HG02973 (cell line): ENCODE measurements around the gene WDR18.
A peak's percentile ranks its signal among the peaks of the same experiment; 100 is the strongest.

ENCODE experiments used
- ATAC-seq: cut with Tn5 transposase; IDR thresholded peaks from one replicate; pipeline ENCODE4 v1.9.1; 2021; ENCODE audit warnings: moderate library complexity; ENCODE audit not compliant: unreplicated experiment

WDR18 gene

GRCh38 chr19:984165-984967 lies at the start of gene WDR18:
WDR18 (plus strand) TSS chr19:984345; CDS start chr19:984354, 9 bp downstream.
- ATAC-seq, result peak; percentile 72

GRCh38 chr19:934865-935479 lies 49.2 kb upstream of the WDR18 start:
- ATAC-seq, result no peak

- no peak for ATAC-seq
Measured at GRCh38 chr19:936175-936546, 48.0 kb upstream of the WDR18 start.

- ATAC-seq, result no peak
Measured at GRCh38 chr19:937259-937694, 46.9 kb upstream of the WDR18 start.

- no peak for ATAC-seq
Measured at GRCh38 chr19:938233-938923, 45.8 kb upstream of the WDR18 start.

- no peak for ATAC-seq
Measured at GRCh38 chr19:939439-939838, 44.7 kb upstream of the WDR18 start.

- ATAC-seq, result no peak
Measured at GRCh38 chr19:939922-940321, 44.2 kb upstream of the WDR18 start.

GRCh38 chr19:940591-941291 lies 43.4 kb upstream of the WDR18 start:
- ATAC-seq, result no peak

GRCh38 chr19:941292-942132 lies 42.6 kb upstream of the WDR18 start:
- ATAC-seq, result no peak

GRCh38 chr19:942133-942645 lies 42.0 kb upstream of the WDR18 start:
- ATAC-seq, result no peak

GRCh38 chr19:943551-944170 lies 40.5 kb upstream of the WDR18 start:
- ATAC-seq, result no peak

GRCh38 chr19:944171-944567 lies 40.0 kb upstream of the WDR18 start:
- no peak for ATAC-seq

GRCh38 chr19:944663-945241 lies 39.4 kb upstream of the WDR18 start:
- no peak for ATAC-seq

GRCh38 chr19:945401-946252 lies 38.5 kb upstream of the WDR18 start:
- ATAC-seq, result no peak

GRCh38 chr19:947090-947706 lies 36.9 kb upstream of the WDR18 start:
- ATAC-seq, result no peak

GRCh38 chr19:947707-948539 lies 36.2 kb upstream of the WDR18 start:
- peak; percentile 57 for ATAC-seq

GRCh38 chr19:948842-949496 lies 35.2 kb upstream of the WDR18 start:
- ATAC-seq, result no peak
